Right renal pelvis (tissue), 4 donors: ENCODE results near the gene ADGRV1. TPM values are rescaled to one million over a fixed set of nuclear protein-coding genes. Genes with fewer than 3 reads are reported as not detected.

Experiments
- DNase-seq, 4 donors: peaks; one replicate each; pipeline ENCODE4 v3.0.0-alpha.2; 2013; ENCODE audit warnings: low read depth in 4 of 4, low spot score in 3 of 4, missing footprints in 1 of 4
- polyA plus RNA-seq, 4 donors: library from polyadenylated mRNA; unstranded; fragments of 120-200 nt; gene quantifications; one replicate each; pipeline ENCODE4 v1.2.1, GENCODE V29; 2013; ENCODE audit not compliant: insufficient read length in 4 of 4

ADGRV1 gene
- polyA plus RNA-seq, 4 donors = 8.6 to 12.6 (median 12.0) TPM

GRCh38 chr5:90932052-90932699 is 373.6 kb downstream of the ADGRV1 start:
- DNase-seq = peak; percentile 58 to 76 (median 66)

- no peak for DNase-seq
Measured at GRCh38 chr5:90933298-90933697, 374.7 kb downstream of the ADGRV1 start.

- no peak for DNase-seq
Measured at GRCh38 chr5:90934091-90934719, 375.6 kb downstream of the ADGRV1 start.

GRCh38 chr5:90934738-90935137 is 376.1 kb downstream of the ADGRV1 start:
- DNase-seq = no peak

- DNase-seq = no peak
Measured at GRCh38 chr5:90939211-90939610, 380.6 kb downstream of the ADGRV1 start.

- peak; percentile 52 to 81 (median 76) for DNase-seq
Measured at GRCh38 chr5:90940227-90940995, 381.8 kb downstream of the ADGRV1 start.

- peak in 1 of 4 donors; percentile 64 for DNase-seq
Measured at GRCh38 chr5:90941002-90941720, 382.6 kb downstream of the ADGRV1 start.

- DNase-seq = no peak
Measured at GRCh38 chr5:90944116-90944515, 385.5 kb downstream of the ADGRV1 start.

GRCh38 chr5:90947667-90948066 is 389.1 kb downstream of the ADGRV1 start:
- DNase-seq = no peak

- DNase-seq = no peak
Measured at GRCh38 chr5:90948969-90949368, 390.4 kb downstream of the ADGRV1 start.

GRCh38 chr5:90949469-90950358 is 391.1 kb downstream of the ADGRV1 start:
- DNase-seq = no peak

GRCh38 chr5:90955001-90955635 is 396.5 kb downstream of the ADGRV1 start:
- no peak for DNase-seq

- DNase-seq = no peak
Measured at GRCh38 chr5:90956511-90957097, 398.0 kb downstream of the ADGRV1 start.

- DNase-seq = no peak
Measured at GRCh38 chr5:90957906-90958305, 399.3 kb downstream of the ADGRV1 start.

GRCh38 chr5:90959262-90959661 is 400.7 kb downstream of the ADGRV1 start:
- no peak for DNase-seq

GRCh38 chr5:90962481-90962880 is 403.9 kb downstream of the ADGRV1 start:
- no peak for DNase-seq

GRCh38 chr5:90965110-90965685 is 406.6 kb downstream of the ADGRV1 start:
- DNase-seq = no peak

- no peak for DNase-seq
Measured at GRCh38 chr5:90967443-90967842, 408.8 kb downstream of the ADGRV1 start.

- DNase-seq = no peak
Measured at GRCh38 chr5:90967851-90968250, 409.3 kb downstream of the ADGRV1 start.
